Activated CD8-positive, alpha-beta T cell treated with anti-CD3 and anti-CD28 coated beads for 36 hours (primary cell): Measurements from ENCODE around the gene AMPD2. TPM values are rescaled to one million over a fixed set of nuclear protein-coding genes. Genes with fewer than 3 reads are reported as not detected.
A peak's percentile ranks its signal among the peaks of the same experiment; 100 is the strongest.

Source experiments
- ATAC-seq: fragments of 200-7000 bp; cut with Tn5 transposase; one replicate; pipeline ENCODE4 v1.10.0; 2021; ENCODE audit warnings: mild to moderate bottlenecking, moderate library complexity
- CTCF ChIA-PET: fragments of 350-600 bp; sonication (Branson Sonifier 250); formaldehyde crosslinking; loops from one replicate; lab custom pipeline; 2021; ENCODE audit warnings: antibody characterized with exemption; lab: Charles Lee
- POLR2A ChIA-PET: fragments of 350-600 bp; sonication (Branson Sonifier 250); formaldehyde crosslinking; loops from one replicate; lab custom pipeline; 2021; ENCODE audit warnings: antibody characterized with exemption; lab: Charles Lee
- DNase-seq: peaks from one replicate; pipeline ENCODE4 v3.0.0-alpha.2; 2020
- H3K27ac Mint-ChIP-seq: one replicate; pipeline ENCODE4 v1.8.0; 2021; ENCODE audit warnings: mild to moderate bottlenecking, mixed read lengths
- H3K27me3 Mint-ChIP-seq: one replicate; pipeline ENCODE4 v1.8.0; 2021; ENCODE audit warnings: mixed read lengths
- H3K36me3 Mint-ChIP-seq: one replicate; pipeline ENCODE4 v1.8.0; 2021; ENCODE audit warnings: low read depth, mixed read lengths
- H3K4me1 Mint-ChIP-seq: one replicate; pipeline ENCODE4 v1.8.0; 2021; ENCODE audit warnings: low read depth, mixed read lengths
- H3K4me3 Mint-ChIP-seq: one replicate; pipeline ENCODE4 v1.8.0; 2021; ENCODE audit warnings: mild to moderate bottlenecking, moderate library complexity, mixed read lengths
- H3K9me3 Mint-ChIP-seq: one replicate; pipeline ENCODE4 v1.8.0; 2021; ENCODE audit warnings: mixed read lengths
- intact Hi-C: fragments of 100-400 bp; cut with micrococcal nuclease; formaldehyde crosslinking; loops from one replicate; pipeline ENCODE4 v1.10.0; 2022
- total RNA-seq, 2 experiments: library from RNA; stranded (reverse); gene quantifications; one replicate each; pipeline ENCODE4 v1.2.3, GENCODE V29; 2021
- TF ChIP-seq, protein P1 (sequence below): fragments of 200-600 bp; IDR thresholded peaks from one replicate; pipeline ENCODE4 v1.8.0; 2022; ENCODE audit warnings: antibody characterized with exemption, mild to moderate bottlenecking

Gene AMPD2
- total RNA-seq, 2 experiments from 2014 or later = 107 to 119 TPM

DNA sequence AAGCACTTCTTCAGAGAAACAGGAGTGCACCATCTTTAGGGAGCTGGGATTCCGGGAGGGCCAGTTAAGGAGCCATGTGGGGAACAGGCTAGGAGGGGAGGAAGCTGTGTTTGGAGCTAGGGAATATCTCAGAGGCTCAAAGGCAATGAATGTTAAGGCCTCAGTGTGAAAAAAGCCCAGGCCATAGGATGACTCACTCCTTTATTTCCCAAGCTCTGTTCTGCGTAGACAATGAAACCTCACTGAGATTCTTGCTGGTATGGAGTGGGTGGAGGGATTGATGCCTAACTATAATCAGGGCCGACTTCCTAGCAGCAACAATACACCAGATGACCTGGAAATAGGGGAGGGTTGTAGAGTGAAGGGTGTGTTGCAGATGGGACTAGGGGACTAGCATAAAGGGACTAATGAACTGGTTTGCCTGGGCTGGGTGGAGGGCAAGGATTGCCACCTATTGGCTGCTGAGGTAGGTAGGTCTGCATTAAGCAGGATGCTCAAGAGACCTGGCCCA is 2.3 kb upstream of the AMPD2 start:
- DNase-seq (no peak), ATAC-seq (no peak)
- CTCF ChIA-PET = interaction anchor here (0.6 to 7.8 kb wide), 9 partner anchors 13 to 367 kb away, joined by 3 to 71 read pairs (median 6); partner anchors contain the start of genes AHCYL1 and CYB561D1
- Mint-ChIP-seq H3K4me1 (peaks cover 37% of the 10 kb centered on the region), H3K4me3 (no peak overlapping the region), H3K27me3 (no peaks in the 10 kb centered on the region), H3K36me3 (peaks cover 9% of the 10 kb centered on the region), H3K27ac (no peak overlapping the region), H3K9me3 (no peaks in the 10 kb centered on the region)
- intact Hi-C loops = no loop called here
- TF ChIP-seq, protein P1, sequence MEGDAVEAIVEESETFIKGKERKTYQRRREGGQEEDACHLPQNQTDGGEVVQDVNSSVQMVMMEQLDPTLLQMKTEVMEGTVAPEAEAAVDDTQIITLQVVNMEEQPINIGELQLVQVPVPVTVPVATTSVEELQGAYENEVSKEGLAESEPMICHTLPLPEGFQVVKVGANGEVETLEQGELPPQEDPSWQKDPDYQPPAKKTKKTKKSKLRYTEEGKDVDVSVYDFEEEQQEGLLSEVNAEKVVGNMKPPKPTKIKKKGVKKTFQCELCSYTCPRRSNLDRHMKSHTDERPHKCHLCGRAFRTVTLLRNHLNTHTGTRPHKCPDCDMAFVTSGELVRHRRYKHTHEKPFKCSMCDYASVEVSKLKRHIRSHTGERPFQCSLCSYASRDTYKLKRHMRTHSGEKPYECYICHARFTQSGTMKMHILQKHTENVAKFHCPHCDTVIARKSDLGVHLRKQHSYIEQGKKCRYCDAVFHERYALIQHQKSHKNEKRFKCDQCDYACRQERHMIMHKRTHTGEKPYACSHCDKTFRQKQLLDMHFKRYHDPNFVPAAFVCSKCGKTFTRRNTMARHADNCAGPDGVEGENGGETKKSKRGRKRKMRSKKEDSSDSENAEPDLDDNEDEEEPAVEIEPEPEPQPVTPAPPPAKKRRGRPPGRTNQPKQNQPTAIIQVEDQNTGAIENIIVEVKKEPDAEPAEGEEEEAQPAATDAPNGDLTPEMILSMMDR = no peak
- POLR2A ChIA-PET = interaction anchor here (0.9 kb wide), 1 partner anchor 69 kb away, joined by 3 read pairs; the partner anchor contains the start of gene GNAI3

GRCh38 chr1:109618661-109619575 is 719 bp upstream of the AMPD2 start:
- H3K27ac Mint-ChIP-seq = peak overlapping the region; percentile 93
- peaks cover 51% of the 10 kb centered on the region for H3K4me1 Mint-ChIP-seq
- no peak for DNase-seq
- no peak for ATAC-seq
- POLR2A ChIA-PET = interaction anchor here (0.8 to 3.8 kb wide), 11 partner anchors 10 to 295 kb away, joined by 3 to 26 read pairs (median 4); partner anchors contain the start of gene GNAI3
- TF ChIP-seq, protein P1 = no peak
- H3K36me3 Mint-ChIP-seq = peaks cover 9% of the 10 kb centered on the region
- H3K9me3 Mint-ChIP-seq = no peaks in the 10 kb centered on the region
- intact Hi-C loops = no loop called here
- CTCF ChIA-PET = interaction anchor here (1.0 to 5.9 kb wide), 7 partner anchors 11 to 366 kb away, joined by 3 to 33 read pairs (median 9); partner anchors contain the start of gene AHCYL1
- no peaks in the 10 kb centered on the region for H3K27me3 Mint-ChIP-seq
- peak overlapping the region; percentile 88 for H3K4me3 Mint-ChIP-seq

- Mint-ChIP-seq H3K4me1 (peaks cover 59% of the 10 kb centered on the region), H3K4me3 (peak overlapping the region; percentile 88), H3K27me3 (no peaks in the 10 kb centered on the region), H3K36me3 (peaks cover 9% of the 10 kb centered on the region), H3K27ac (peak overlapping the region; percentile 93), H3K9me3 (no peaks in the 10 kb centered on the region)
- ATAC-seq (peak; percentile 2), DNase-seq (no peak)
- POLR2A ChIA-PET = interaction anchor here (0.6 to 3.8 kb wide), 11 partner anchors 12 to 528 kb away, joined by 3 to 26 read pairs (median 4); partner anchors contain the start of gene GNAI3
- CTCF ChIA-PET = interaction anchor here (0.6 to 5.9 kb wide), 9 partner anchors 9 to 364 kb away, joined by 3 to 33 read pairs (median 6); partner anchors contain the start of genes AHCYL1 and GNAI3
- intact Hi-C loops = loop anchor here (5.0 kb wide), 1 partner anchor 73 kb away; the partner anchor contains the start of gene GNAI3
- TF ChIP-seq, protein P1 = no peak
Observed at GRCh38 chr1:109620401-109620791, 759 bp downstream of the AMPD2 start.

GRCh38 chr1:109620841-109621286 is 1.2 kb downstream of the AMPD2 start:
- no peaks in the 10 kb centered on the region for H3K27me3 Mint-ChIP-seq
- peaks cover 9% of the 10 kb centered on the region for H3K36me3 Mint-ChIP-seq
- TF ChIP-seq, protein P1 = no peak
- peak overlapping the region; percentile 93 for H3K27ac Mint-ChIP-seq
- intact Hi-C loops = loop anchor here (5.0 kb wide), 1 partner anchor 74 kb away; the partner anchor contains the start of gene GNAI3
- peaks cover 58% of the 10 kb centered on the region for H3K4me1 Mint-ChIP-seq
- DNase-seq (peak; percentile 99), ATAC-seq (peak; percentile 87)
- H3K9me3 Mint-ChIP-seq = no peaks in the 10 kb centered on the region
- POLR2A ChIA-PET = interaction anchor here (1.0 to 3.8 kb wide), 6 partner anchors 13 to 170 kb away, joined by 4 to 26 read pairs (median 4); partner anchors contain the start of gene GNAI3
- CTCF ChIA-PET = interaction anchor here (0.6 to 5.9 kb wide), 8 partner anchors 9 to 364 kb away, joined by 3 to 33 read pairs (median 8); partner anchors contain the start of genes AHCYL1 and GNAI3
- H3K4me3 Mint-ChIP-seq = peak overlapping the region; percentile 88
